ENCODE data around the gene FOXN4.

FOXN4 gene, protein sequence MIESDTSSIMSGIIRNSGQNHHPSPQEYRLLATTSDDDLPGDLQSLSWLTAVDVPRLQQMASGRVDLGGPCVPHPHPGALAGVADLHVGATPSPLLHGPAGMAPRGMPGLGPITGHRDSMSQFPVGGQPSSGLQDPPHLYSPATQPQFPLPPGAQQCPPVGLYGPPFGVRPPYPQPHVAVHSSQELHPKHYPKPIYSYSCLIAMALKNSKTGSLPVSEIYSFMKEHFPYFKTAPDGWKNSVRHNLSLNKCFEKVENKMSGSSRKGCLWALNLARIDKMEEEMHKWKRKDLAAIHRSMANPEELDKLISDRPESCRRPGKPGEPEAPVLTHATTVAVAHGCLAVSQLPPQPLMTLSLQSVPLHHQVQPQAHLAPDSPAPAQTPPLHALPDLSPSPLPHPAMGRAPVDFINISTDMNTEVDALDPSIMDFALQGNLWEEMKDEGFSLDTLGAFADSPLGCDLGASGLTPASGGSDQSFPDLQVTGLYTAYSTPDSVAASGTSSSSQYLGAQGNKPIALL

GRCh38 chr12:109308534-109309380 lies at the start of gene FOXN4:
Gene FOXN4, minus strand, starts transcription at chr12:109309284. Its CDS starts 963 bp downstream, at chr12:109308321.
- H3K27me3 ChIP-seq (ENCODE audit: insufficient read depth, low read depth, severe bottlenecking): no peaks in the 10 kb centered on the region
- DNase-seq: peak; percentile 67
- TF ChIP-seq, protein P1, sequence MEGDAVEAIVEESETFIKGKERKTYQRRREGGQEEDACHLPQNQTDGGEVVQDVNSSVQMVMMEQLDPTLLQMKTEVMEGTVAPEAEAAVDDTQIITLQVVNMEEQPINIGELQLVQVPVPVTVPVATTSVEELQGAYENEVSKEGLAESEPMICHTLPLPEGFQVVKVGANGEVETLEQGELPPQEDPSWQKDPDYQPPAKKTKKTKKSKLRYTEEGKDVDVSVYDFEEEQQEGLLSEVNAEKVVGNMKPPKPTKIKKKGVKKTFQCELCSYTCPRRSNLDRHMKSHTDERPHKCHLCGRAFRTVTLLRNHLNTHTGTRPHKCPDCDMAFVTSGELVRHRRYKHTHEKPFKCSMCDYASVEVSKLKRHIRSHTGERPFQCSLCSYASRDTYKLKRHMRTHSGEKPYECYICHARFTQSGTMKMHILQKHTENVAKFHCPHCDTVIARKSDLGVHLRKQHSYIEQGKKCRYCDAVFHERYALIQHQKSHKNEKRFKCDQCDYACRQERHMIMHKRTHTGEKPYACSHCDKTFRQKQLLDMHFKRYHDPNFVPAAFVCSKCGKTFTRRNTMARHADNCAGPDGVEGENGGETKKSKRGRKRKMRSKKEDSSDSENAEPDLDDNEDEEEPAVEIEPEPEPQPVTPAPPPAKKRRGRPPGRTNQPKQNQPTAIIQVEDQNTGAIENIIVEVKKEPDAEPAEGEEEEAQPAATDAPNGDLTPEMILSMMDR (IDR thresholded peaks at IDR 0.05; ENCODE audit: low read depth, low read length): no peak
- H3K4me3 ChIP-seq (ENCODE audit: low read depth, low read length): peak within 1 kb of the TSS; percentile 71
- no peaks in the 10 kb centered on the region for H3K36me3 ChIP-seq
- peak within 1 kb of the TSS; percentile 68 for H3K27ac ChIP-seq
- H3K9me3 ChIP-seq (ENCODE audit: severe bottlenecking): no peaks in the 10 kb centered on the region

DNA sequence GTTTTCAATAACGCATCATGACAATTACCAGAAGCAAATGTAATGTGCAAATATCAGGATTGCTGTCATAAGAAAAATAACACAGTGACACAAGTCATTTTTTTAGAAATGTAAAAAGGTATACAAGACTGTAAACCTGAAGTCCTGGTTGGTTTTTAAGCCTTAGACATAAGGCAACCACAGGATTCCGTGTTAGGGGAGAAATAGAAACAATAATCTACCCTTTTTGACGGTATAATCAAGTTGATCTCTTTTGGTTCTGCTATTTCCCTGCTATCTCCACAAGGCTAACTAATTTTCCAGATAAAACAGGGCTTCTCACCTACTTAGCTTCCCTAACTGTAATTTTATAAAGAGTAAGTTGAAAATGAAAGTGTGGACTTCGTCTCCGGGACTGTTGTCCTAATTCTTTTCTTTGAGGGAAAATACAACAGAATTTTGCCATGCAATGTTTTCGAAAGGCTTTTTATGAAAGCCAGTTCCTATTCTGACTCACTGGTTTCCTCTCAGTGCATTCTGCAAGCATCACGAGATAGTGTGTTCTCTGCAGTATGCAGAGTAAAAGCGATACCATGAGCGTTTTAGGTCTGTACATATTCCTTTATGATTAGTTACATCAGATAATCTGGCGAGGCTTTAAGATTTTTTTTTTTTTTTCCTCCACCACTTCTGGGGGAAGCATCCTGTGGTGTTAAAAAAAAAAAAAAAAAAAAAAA lies 49.2 kb upstream of the FOXN4 start:
- Histone ChIP-seq H3K36me3 (no peaks in the 10 kb centered on the region), H3K9me3 (ENCODE audit: severe bottlenecking) (no peaks in the 10 kb centered on the region), H3K27me3 (ENCODE audit: insufficient read depth, low read depth, severe bottlenecking) (no peaks in the 10 kb centered on the region), H3K27ac (no peak overlapping the region), H3K4me3 (ENCODE audit: low read depth, low read length) (no peak overlapping the region)
- TF ChIP-seq, protein P1 (IDR thresholded peaks at IDR 0.05; ENCODE audit: low read depth, low read length): no peak
- no peak for DNase-seq

- H3K27ac ChIP-seq: no peak overlapping the region
- TF ChIP-seq, protein P1 (IDR thresholded peaks at IDR 0.05; ENCODE audit: low read depth, low read length): no peak
- H3K36me3 ChIP-seq: no peaks in the 10 kb centered on the region
- H3K4me3 ChIP-seq (ENCODE audit: low read depth, low read length): no peak overlapping the region
- DNase-seq: no peak
- H3K27me3 ChIP-seq (ENCODE audit: insufficient read depth, low read depth, severe bottlenecking): no peaks in the 10 kb centered on the region
- H3K9me3 ChIP-seq (ENCODE audit: severe bottlenecking): no peaks in the 10 kb centered on the region
Measured at GRCh38 chr12:109357032-109357431, 47.9 kb upstream of the FOXN4 start.

- no peak for DNase-seq
- Histone ChIP-seq H3K9me3 (ENCODE audit: severe bottlenecking) (no peaks in the 10 kb centered on the region), H3K36me3 (no peaks in the 10 kb centered on the region), H3K27ac (no peak overlapping the region), H3K27me3 (ENCODE audit: insufficient read depth, low read depth, severe bottlenecking) (no peaks in the 10 kb centered on the region), H3K4me3 (ENCODE audit: low read depth, low read length) (no peak overlapping the region)
- TF ChIP-seq, protein P1 (IDR thresholded peaks at IDR 0.05; ENCODE audit: low read depth, low read length): no peak
Measured at GRCh38 chr12:109356577-109356976, 47.5 kb upstream of the FOXN4 start.

DNA sequence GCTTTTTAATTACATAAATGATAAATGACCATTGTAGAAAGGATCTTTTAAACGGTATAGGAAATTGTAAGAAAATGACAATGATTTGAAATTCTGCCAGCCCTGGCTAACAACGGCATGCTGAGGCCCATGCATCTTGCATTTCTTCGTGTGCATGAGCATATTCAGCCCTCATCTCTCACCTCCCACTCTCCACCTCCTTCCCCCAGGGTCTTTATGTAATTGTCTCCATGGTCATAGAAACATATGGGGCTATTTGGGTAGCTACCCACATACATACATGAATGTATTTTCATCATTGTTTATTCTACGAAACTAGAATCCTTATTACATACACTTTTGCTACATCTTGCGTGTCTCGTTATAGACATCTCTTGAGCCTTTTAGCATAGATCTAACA lies 43.1 kb upstream of the FOXN4 start:
- no peak overlapping the region for H3K4me3 ChIP-seq (ENCODE audit: low read depth, low read length)
- TF ChIP-seq, protein P1 (IDR thresholded peaks at IDR 0.05; ENCODE audit: low read depth, low read length): no peak
- no peaks in the 10 kb centered on the region for H3K27me3 ChIP-seq (ENCODE audit: insufficient read depth, low read depth, severe bottlenecking)
- no peaks in the 10 kb centered on the region for H3K9me3 ChIP-seq (ENCODE audit: severe bottlenecking)
- H3K36me3 ChIP-seq: no peaks in the 10 kb centered on the region
- no peak overlapping the region for H3K27ac ChIP-seq
- no peak for DNase-seq

All from WERI-Rb-1 (cell line).